IMR-90 (cell line): ENCODE measurements around the gene PDCD2L.

Experiments used
- CEBPB ChIP-seq: IDR thresholded peaks from 2 replicates; pipeline ENCODE4 v1.6.1; 2012; ENCODE audit warnings: low read depth, low read length, improper control_type of control experiment
- CHD1 ChIP-seq: IDR thresholded peaks from 2 replicates; pipeline ENCODE4 v1.6.1; 2012; ENCODE audit warnings: low read depth, low read length, improper control_type of control experiment
- CTCF ChIP-seq: conservative IDR thresholded peaks from 2 replicates; pipeline ENCODE4 v1.5.1; 2012; ENCODE audit warnings: mild to moderate bottlenecking, low read depth, low read length, improper control_type of control experiment
- POLR2A ChIP-seq: IDR thresholded peaks from 2 replicates; pipeline ENCODE4 v1.6.1; 2012; ENCODE audit warnings: mild to moderate bottlenecking, low read depth, low read length
- RAD21 ChIP-seq: IDR thresholded peaks from 2 replicates; pipeline ENCODE4 v1.6.1; 2012; ENCODE audit warnings: low read length, improper control_type of control experiment
- RCOR1 ChIP-seq: IDR thresholded peaks from 2 replicates; pipeline ENCODE4 v1.6.1; 2012; ENCODE audit warnings: mild to moderate bottlenecking, low read length, improper control_type of control experiment; ENCODE audit not compliant: insufficient replicate concordance
- RFX5 ChIP-seq: IDR thresholded peaks from 2 replicates; pipeline ENCODE4 v1.8.0; 2012; ENCODE audit warnings: low read depth, mild to moderate bottlenecking, low read length, moderate library complexity
- TF ChIP-seq, protein P1 (sequence below): fragments of 150-350 bp; IDR thresholded peaks from 2 replicates; pipeline ENCODE4 v1.6.1; 2017; ENCODE audit warnings: mild to moderate bottlenecking, antibody characterized with exemption, low read length, low read depth
- TF ChIP-seq, protein P2 (sequence below): fragments of 150-350 bp; IDR thresholded peaks from 2 replicates; pipeline ENCODE4 v1.6.1; 2016; ENCODE audit warnings: low read depth, mild to moderate bottlenecking, low read length, moderate library complexity, borderline replicate concordance

DNA sequence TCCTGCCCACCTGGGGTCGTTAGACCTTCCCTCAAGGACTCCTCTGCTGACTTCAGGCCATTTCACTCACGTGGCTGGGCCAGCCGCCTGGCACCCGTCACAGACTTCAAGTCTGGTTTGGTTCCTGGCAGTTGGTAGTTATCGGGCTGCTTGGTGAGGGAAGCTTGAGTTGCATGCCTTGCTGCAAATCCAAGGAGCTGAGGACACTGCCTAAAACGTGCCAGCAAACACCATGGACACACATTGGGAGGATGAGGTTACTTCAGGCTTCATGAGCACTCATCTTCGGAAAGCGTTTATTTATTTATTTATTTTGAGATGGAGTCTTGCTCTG lies 36.6 kb upstream of the PDCD2L start:
- no peak for TF ChIP-seq CTCF
- TF ChIP-seq CHD1, result no peak
- no peak for TF ChIP-seq RAD21
- no peak for TF ChIP-seq POLR2A
- no peak for TF ChIP-seq RFX5
- no peak for TF ChIP-seq CEBPB
- TF ChIP-seq, protein P1, sequence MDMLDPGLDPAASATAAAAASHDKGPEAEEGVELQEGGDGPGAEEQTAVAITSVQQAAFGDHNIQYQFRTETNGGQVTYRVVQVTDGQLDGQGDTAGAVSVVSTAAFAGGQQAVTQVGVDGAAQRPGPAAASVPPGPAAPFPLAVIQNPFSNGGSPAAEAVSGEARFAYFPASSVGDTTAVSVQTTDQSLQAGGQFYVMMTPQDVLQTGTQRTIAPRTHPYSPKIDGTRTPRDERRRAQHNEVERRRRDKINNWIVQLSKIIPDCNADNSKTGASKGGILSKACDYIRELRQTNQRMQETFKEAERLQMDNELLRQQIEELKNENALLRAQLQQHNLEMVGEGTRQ, result no peak
- TF ChIP-seq, protein P2, sequence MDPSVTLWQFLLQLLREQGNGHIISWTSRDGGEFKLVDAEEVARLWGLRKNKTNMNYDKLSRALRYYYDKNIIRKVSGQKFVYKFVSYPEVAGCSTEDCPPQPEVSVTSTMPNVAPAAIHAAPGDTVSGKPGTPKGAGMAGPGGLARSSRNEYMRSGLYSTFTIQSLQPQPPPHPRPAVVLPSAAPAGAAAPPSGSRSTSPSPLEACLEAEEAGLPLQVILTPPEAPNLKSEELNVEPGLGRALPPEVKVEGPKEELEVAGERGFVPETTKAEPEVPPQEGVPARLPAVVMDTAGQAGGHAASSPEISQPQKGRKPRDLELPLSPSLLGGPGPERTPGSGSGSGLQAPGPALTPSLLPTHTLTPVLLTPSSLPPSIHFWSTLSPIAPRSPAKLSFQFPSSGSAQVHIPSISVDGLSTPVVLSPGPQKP, result no peak
- no peak for TF ChIP-seq RCOR1
